ENCODE measurements around the gene OSBPL10. TPM values are rescaled to one million over a fixed set of nuclear protein-coding genes. Genes with fewer than 3 reads are reported as not detected.
"Not testable (repeated sequence)": the region's sequence is repeated elsewhere in the genome, so short reads cannot be mapped to it uniquely, and the experiment has no call there.

The OSBPL10 gene
- total RNA-seq, 4 donors from 2014 or later, result 12.5 to 38.3 (median 22.7) TPM

DNA sequence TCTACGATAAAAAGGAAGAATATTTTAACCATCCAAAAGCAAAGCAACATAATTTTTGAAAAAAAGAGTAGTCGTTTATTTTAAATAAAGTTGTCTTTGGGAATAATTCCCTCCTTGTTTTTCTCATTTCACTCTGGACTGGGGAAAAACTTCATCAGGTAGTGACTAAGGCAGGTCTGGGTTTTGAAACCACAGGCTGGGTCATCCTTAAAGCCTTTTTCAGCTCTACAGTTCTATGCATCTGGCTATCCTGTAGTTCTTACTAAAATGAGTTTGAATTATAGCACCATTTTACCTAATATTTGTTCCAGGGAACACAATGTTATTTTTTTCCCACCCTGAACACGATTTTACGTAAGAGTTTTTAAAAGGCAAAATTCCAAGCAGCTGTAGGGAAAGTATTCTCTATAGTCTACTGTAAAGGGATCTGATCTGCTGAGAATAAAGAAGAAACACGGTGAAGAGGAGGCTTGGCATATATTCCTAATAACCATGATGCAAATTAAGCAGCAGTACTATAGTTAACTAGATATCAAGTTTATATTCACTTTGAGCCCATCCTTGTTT lies 107.7 kb downstream of the OSBPL10 start:
- Histone ChIP-seq H3K27ac (no peak overlapping the region), H3K36me3 (no peaks in the 10 kb centered on the region), H3K9me3 (no peaks in the 10 kb centered on the region), H3K27me3 (no peaks in the 10 kb centered on the region), H3K4me1 (peaks cover 8% of the 10 kb centered on the region), H3K4me3 (no peak overlapping the region)
- WGBS, result 87% methylated on average over 5 of the region's 5 CpGs
- TF ChIP-seq EP300 (IDR thresholded peaks at IDR 0.05), result no peak
- TF ChIP-seq, protein P1, sequence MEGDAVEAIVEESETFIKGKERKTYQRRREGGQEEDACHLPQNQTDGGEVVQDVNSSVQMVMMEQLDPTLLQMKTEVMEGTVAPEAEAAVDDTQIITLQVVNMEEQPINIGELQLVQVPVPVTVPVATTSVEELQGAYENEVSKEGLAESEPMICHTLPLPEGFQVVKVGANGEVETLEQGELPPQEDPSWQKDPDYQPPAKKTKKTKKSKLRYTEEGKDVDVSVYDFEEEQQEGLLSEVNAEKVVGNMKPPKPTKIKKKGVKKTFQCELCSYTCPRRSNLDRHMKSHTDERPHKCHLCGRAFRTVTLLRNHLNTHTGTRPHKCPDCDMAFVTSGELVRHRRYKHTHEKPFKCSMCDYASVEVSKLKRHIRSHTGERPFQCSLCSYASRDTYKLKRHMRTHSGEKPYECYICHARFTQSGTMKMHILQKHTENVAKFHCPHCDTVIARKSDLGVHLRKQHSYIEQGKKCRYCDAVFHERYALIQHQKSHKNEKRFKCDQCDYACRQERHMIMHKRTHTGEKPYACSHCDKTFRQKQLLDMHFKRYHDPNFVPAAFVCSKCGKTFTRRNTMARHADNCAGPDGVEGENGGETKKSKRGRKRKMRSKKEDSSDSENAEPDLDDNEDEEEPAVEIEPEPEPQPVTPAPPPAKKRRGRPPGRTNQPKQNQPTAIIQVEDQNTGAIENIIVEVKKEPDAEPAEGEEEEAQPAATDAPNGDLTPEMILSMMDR (IDR thresholded peaks at IDR 0.05), result no peak
- TF ChIP-seq POLR2A (IDR thresholded peaks at IDR 0.05), result no peak
- no peak for TF ChIP-seq POLR2AphosphoS5 (IDR thresholded peaks at IDR 0.05)
- no peak for DNase-seq (ENCODE audit: low spot score in 2 of 2)

DNA sequence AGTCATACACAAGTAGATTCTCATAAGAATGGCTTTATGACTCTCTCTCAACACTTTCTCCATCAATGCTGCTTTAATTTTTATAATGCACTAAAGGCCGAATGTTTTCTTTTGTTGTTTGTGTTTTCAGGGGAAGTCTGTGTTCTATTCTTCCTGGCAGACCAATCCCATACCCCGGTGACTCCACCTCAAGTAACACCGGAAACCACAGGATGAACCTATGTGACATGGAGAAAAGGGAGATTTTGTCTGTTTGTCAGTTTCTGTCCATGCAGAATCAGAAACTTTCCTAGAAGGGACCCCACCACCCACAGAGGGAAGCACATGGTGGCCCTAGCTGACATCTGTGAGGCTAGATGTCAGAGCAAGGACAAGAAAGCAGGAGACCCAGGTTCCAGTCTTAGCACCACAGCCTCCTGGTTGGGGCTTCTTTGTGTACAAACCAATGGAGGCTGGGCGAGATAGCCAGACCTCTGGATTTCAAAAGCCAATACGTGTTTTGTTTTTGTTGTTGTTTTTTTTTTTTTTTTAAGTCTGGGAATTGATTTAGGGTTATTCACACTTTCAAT lies 109.0 kb downstream of the OSBPL10 start:
- Histone ChIP-seq H3K4me1 (peaks cover 4% of the 10 kb centered on the region), H3K4me3 (no peak overlapping the region), H3K36me3 (no peaks in the 10 kb centered on the region), H3K27me3 (no peaks in the 10 kb centered on the region), H3K9me3 (no peaks in the 10 kb centered on the region), H3K27ac (no peak overlapping the region)
- TF ChIP-seq EP300 (IDR thresholded peaks at IDR 0.05) (no peak), POLR2A (IDR thresholded peaks at IDR 0.05) (no peak), POLR2AphosphoS5 (IDR thresholded peaks at IDR 0.05) (no peak)
- TF ChIP-seq, protein P1 (IDR thresholded peaks at IDR 0.05), result no peak
- no peak for DNase-seq (ENCODE audit: low spot score in 2 of 2)
- WGBS, result 92% methylated on average over 5 of the region's 5 CpGs

DNA sequence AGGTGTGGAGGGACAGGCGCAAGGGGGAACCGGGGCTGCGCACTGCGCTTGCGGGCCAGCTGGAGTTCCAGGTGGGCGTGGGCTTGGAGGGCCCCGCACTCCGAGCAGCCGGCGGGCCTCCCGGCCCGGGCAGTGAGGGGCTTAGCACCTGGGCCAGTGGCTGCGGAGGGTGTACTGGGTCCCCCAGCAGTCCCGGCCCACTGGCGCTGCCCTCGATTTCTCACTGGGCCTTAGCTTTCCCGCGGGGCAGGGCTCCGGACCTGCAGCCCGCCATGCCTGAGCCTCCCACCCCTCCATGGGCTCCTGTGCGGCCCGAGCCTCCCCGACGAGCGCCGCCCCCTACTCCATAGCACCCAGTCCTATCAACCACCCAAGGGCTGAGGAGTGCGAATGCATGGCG lies 111.0 kb downstream of the OSBPL10 start:
- H3K27me3 ChIP-seq; H3K4me1 ChIP-seq; H3K36me3 ChIP-seq; H3K4me3 ChIP-seq; H3K27ac ChIP-seq; DNase-seq (ENCODE audit: low spot score in 2 of 2); H3K9me3 ChIP-seq: not testable (repeated sequence)
- 100% methylated on average over 3 of the region's 28 CpGs for WGBS

DNA sequence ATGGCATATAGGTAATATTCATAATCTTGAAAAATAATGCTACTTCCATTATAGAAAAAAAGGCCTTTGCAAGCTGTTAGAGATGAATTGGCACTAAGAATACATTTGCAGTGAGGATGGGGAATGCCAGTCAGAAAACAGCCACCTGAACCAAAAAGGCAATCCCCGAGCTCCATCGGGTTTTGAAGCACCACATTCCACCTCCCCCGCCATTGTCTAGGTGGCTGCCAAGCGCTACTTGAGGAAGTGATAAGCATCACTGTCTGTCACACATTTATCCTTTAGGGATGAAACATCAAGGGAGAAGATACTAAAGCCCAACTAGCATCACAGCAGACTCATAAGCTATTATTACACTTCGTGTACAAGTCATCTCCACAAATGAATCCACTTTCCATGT lies 112.8 kb downstream of the OSBPL10 start:
- no peak for DNase-seq (ENCODE audit: low spot score in 2 of 2)
- WGBS, result 87% methylated on average over 5 of the region's 5 CpGs
- TF ChIP-seq EP300 (IDR thresholded peaks at IDR 0.05) (no peak), POLR2AphosphoS5 (IDR thresholded peaks at IDR 0.05) (no peak)
- Histone ChIP-seq H3K27me3 (no peaks in the 10 kb centered on the region), H3K27ac (no peak overlapping the region), H3K9me3 (no peaks in the 10 kb centered on the region), H3K4me3 (no peak overlapping the region), H3K36me3 (no peaks in the 10 kb centered on the region), H3K4me1 (no peaks in the 10 kb centered on the region)

DNA sequence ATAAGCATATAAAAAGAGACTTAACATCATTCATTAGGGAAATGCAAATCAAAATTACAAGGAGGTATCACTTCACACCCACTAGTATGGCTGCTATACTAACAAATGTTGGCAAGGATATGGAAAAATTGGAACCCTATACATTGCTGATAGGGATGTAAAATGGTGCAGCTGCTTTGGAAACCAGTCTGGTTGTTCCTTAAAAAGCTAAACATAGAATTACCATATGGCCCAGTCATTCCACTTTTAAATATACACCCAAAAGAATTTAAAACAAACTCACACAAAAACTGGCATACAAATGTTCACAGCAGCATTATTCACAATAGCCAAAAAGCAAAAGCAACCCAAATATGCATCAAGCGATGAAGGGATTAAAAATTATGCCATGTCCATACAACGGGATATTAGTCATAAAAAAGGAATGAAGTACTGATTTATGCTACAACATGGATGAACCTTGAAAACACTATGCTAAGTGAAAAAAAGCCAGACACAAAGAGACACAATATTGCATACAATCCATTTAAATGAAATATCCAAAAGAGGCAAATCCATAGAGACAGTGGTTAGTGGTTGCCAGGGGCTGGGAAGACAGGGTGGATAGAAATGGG lies 118.3 kb downstream of the OSBPL10 start:
- no peak for DNase-seq (ENCODE audit: low spot score in 2 of 2)
- WGBS, result 71% methylated on average over 2 of the region's 2 CpGs
- H3K4me3 ChIP-seq, result no peak overlapping the region
- no peaks in the 10 kb centered on the region for H3K36me3 ChIP-seq
- H3K9me3 ChIP-seq, result no peaks in the 10 kb centered on the region
- no peak overlapping the region for H3K27ac ChIP-seq
- H3K4me1 ChIP-seq, result no peaks in the 10 kb centered on the region
- TF ChIP-seq POLR2AphosphoS5 (IDR thresholded peaks at IDR 0.05) (no peak), EP300 (IDR thresholded peaks at IDR 0.05) (no peak), POLR2A (IDR thresholded peaks at IDR 0.05) (no peak)
- TF ChIP-seq, protein P1 (IDR thresholded peaks at IDR 0.05), result no peak
- no peaks in the 10 kb centered on the region for H3K27me3 ChIP-seq

GRCh38 chr3:31861826-31862225 lies 119.2 kb downstream of the OSBPL10 start:
- Histone ChIP-seq H3K36me3 (no peaks in the 10 kb centered on the region), H3K4me3 (no peak overlapping the region), H3K27ac (no peak overlapping the region), H3K4me1 (no peaks in the 10 kb centered on the region), H3K9me3 (no peaks in the 10 kb centered on the region), H3K27me3 (no peaks in the 10 kb centered on the region)
- no peak for TF ChIP-seq POLR2A (IDR thresholded peaks at IDR 0.05)
- TF ChIP-seq, protein P1 (IDR thresholded peaks at IDR 0.05), result no peak
- TF ChIP-seq EP300 (IDR thresholded peaks at IDR 0.05), result no peak
- TF ChIP-seq POLR2AphosphoS5 (IDR thresholded peaks at IDR 0.05), result no peak
- WGBS, result 94% methylated on average over 5 of the region's 5 CpGs
- no peak for DNase-seq (ENCODE audit: low spot score in 2 of 2)

DNA sequence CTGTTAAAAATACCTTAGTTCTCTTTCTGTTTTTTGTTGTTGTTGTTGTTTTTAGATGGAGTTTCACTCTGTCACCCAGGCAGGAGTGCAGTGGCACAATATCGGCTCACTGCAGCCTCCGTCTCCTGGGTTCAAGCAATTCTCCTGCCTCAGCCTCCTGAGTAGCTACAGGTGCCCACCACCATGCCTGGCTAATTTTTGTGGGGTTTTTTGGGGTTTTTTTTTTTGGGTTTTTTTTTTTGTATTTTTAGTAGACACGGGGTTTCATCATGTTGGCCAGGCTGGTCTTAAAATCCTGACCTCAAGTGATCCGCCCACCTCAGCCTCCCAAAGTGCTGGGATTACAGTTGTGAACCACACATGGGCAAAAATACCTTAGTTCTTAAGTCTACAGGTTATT lies 120.4 kb downstream of the OSBPL10 start:
- DNase-seq (ENCODE audit: low spot score in 2 of 2); H3K27ac ChIP-seq: not testable (repeated sequence)
- 94% methylated on average over 4 of the region's 4 CpGs for WGBS

More for the DNA sequence above, 120.4 kb downstream of the OSBPL10 start:
- H3K4me3 ChIP-seq, H3K4me1 ChIP-seq, H3K36me3 ChIP-seq, H3K9me3 ChIP-seq, H3K27me3 ChIP-seq: not testable (repeated sequence)
